A673 (cell line): ENCODE data around the gene RABL6.

ENCODE experiments used
- CTCF ChIP-seq: fragments of 300-800, 200-600 bp; sonication (generic); conservative IDR thresholded peaks from 2 replicates; pipeline ENCODE4 v1.5.1; 2017; ENCODE audit warnings: low read depth, mild to moderate bottlenecking, antibody characterized with exemption, low read length, moderate library complexity, mixed read lengths
- EZH2 ChIP-seq: fragments of 200-600 bp; sonication (generic); IDR thresholded peaks from 2 replicates; pipeline ENCODE4 v1.6.1; 2017; ENCODE audit warnings: borderline replicate concordance, low read depth, mild to moderate bottlenecking, mixed read lengths, antibody characterized with exemption, low read length; ENCODE audit not compliant: poor library complexity, severe bottlenecking

GRCh38 chr9:136855461-136856078 is 47.8 kb downstream of the RABL6 start:
- TF ChIP-seq CTCF: no peak
- no peak for TF ChIP-seq EZH2
